Measurements from ENCODE around the gene SLC16A14.

- no peak for TF ChIP-seq CTCF (conservative IDR thresholded peaks at IDR 0.05; ENCODE audit: low read length)
- no peak for TF ChIP-seq EZH2phosphoT487 (IDR thresholded peaks at IDR 0.05; ENCODE audit: borderline replicate concordance)
These were observed 28.7 kb upstream of the SLC16A14 start for GRCh38 chr2:230097424-230097823.
